Bladder microvascular endothelial cell (primary cell): ENCODE data around the gene LCE3D. TPM values are rescaled to one million over a fixed set of nuclear protein-coding genes. Genes with fewer than 3 reads are reported as not detected.

Experiments used
- total RNA-seq: library from RNA; depleted of rRNA; stranded (reverse); fragments of >200 nt; gene quantifications from 2 replicates; pipeline ENCODE4 v1.2.3, GENCODE V29; 2014

Gene LCE3D, protein sequence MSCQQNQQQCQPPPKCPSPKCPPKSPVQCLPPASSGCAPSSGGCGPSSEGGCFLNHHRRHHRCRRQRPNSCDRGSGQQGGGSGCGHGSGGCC
- total RNA-seq = not detected in 2 replicates

DNA sequence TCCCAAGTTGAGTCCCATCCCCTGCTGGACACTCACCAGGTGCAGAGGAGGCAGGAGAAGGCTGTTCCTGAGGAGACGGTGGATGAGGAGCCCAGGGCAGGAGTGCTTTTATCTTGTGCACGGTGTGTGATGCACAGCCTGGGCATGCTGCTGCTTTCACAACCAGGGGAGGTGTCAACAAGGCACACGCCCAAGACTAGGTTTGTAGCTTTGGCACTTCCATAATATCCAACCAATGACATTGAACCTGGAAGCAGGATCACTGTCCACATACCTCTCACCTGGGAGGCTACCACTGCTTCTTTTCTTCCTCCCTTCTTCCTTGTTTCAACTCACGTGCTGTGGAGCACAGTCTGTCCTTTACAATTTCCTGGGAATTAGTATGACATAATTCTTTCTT is at the start of gene LCE3D:
Gene LCE3D, minus strand, starts transcription at position 84 of the 400 bp plus-strand sequence. CDS start 580 bp downstream, outside the sequence.

DNA sequence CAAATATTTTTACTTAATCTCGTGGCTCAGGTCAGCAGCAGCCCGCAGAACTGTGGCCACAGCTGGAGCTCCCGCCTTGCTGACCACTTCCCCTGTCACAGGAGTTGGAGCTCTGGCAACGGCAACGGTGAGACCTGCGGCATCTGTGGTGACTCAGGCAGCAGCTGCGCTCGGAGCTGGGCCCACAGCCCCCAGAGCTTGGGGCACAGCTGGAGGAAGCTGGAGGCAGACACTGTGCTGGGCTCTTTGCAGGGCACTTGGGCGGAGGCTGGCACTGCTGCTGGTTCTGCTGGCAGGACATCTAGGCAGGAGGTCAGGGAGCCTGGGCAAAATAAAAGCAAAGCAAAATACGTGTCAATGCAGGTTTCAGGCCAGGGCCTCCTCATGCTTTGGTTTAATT is 42.5 kb upstream of the LCE3D start, which contains the start of gene LCE3A:
Gene LCE3A, minus strand, starts transcription at position 301 of the 400 bp plus-strand sequence. Its CDS starts 0 bp downstream, at position 301.

DNA sequence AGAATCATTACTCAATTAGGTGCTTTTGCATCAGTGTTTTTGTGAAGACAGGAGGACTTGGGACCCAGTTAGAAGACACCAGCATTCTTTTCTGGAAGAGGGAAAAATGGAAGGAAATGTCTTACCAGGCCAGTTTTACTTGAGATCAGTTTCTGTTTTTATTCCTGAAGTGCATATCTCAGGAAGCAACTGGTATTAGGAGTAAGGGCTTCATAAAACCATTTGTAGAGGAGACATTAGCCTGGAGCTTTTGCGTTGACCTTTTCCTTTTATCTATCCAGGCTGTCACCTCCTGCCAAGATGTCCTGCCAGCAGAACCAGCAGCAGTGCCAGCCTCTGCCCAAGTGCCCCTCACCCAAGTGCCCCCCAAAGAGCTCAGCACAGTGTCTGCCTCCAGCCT is 33.2 kb upstream of the LCE3D start, which contains the start of gene LCE3B:
Gene LCE3B, plus strand, starts transcription at position 301 of the 400 bp plus-strand sequence. Its CDS starts 0 bp downstream, at position 301.

DNA sequence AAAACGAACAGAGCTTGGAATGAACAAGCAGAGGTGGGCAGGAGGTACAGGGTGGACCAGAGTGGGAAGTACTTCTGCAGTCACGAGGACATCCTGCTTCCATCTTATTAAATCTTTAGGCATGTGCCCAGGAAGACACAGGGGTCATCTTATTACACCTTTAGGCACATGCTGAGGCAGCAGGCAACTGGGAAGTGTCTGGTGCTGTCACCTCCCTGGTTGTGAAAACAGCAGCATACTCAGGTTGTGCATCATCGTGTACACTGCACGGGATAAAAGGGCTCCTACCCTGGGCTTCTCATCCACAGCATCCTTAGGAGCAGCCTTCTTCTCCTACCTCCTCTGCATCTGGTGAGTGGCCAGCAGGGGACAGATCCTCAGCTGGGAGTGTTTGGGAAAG is 19.6 kb upstream of the LCE3D start, which contains the start of gene LCE3C:
Gene LCE3C, plus strand, starts transcription at position 301 of the 400 bp plus-strand sequence. CDS start 498 bp downstream, outside the sequence.

DNA sequence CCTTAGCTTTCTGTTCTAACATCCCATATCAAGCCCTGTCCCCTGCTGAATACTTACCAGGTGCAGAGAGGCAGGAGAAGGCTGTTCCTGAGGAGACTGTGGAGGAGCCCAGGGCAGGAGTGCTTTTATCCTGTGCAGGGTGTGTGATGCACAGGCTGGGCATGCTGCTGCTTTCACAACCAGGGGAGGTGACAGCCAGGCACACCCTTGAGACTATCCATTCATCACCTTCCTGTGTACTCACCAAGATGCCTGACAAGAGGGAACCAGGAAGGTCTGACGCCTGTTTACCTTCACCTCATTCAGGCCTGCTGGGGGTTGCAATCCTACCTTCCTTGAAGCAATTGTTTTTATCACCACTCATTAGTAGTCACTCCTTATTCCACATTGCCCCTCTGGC is 13.6 kb downstream of the LCE3D start, which contains the start of gene LCE3E:
Gene LCE3E, minus strand, starts transcription at position 100 of the 400 bp plus-strand sequence. CDS start 572 bp downstream, outside the sequence.

Other genes with a start within 250 kb of the LCE3D start
- gene FLG2, start 220.5 kb downstream of the LCE3D start, total RNA-seq = not detected in 2 replicates
- not detected in 2 replicates for gene CRNN, start 166.3 kb downstream of the LCE3D start, total RNA-seq
- gene LCE5A, start 69.7 kb downstream of the LCE3D start, total RNA-seq = not detected in 2 replicates
- not detected in 2 replicates for gene CRCT1, start 66.0 kb downstream of the LCE3D start, total RNA-seq
- not detected in 2 replicates for gene LCE3E, start 13.7 kb downstream of the LCE3D start, total RNA-seq
- not detected in 2 replicates for gene LCE3C, start 19.7 kb upstream of the LCE3D start, total RNA-seq
- not detected in 2 replicates for gene LCE3B, start 33.3 kb upstream of the LCE3D start, total RNA-seq
- not detected in 2 replicates for gene LCE3A, start 42.6 kb upstream of the LCE3D start, total RNA-seq
- gene LCE2D, start 82.9 kb upstream of the LCE3D start, total RNA-seq = not detected in 2 replicates
- gene LCE2C, start 94.8 kb upstream of the LCE3D start, total RNA-seq = not detected in 2 replicates
- gene LCE2B, start 105.6 kb upstream of the LCE3D start, total RNA-seq = not detected in 2 replicates
- gene LCE2A, start 117.8 kb upstream of the LCE3D start, total RNA-seq = not detected in 2 replicates
- gene LCE4A, start 127.6 kb upstream of the LCE3D start, total RNA-seq = not detected in 2 replicates
- not detected in 2 replicates for gene KPRP, start 177.5 kb upstream of the LCE3D start, total RNA-seq
- gene LCE1F, start 194.6 kb upstream of the LCE3D start, total RNA-seq = not detected in 2 replicates
- gene LCE1E, start 205.7 kb upstream of the LCE3D start, total RNA-seq = not detected in 2 replicates
- not detected in 2 replicates for gene LCE1D, start 216.2 kb upstream of the LCE3D start, total RNA-seq
- gene LCE1C, start 226.1 kb upstream of the LCE3D start, total RNA-seq = not detected in 2 replicates
- gene LCE1B, start 231.5 kb upstream of the LCE3D start, total RNA-seq = not detected in 2 replicates
- not detected in 2 replicates for gene LCE1A, start 247.0 kb upstream of the LCE3D start, total RNA-seq